Endothelial cell of umbilical vein (primary cell): ENCODE results near the gene ITGA5. TPM values are rescaled to one million over a fixed set of nuclear protein-coding genes. Genes with fewer than 3 reads are reported as not detected.

Source experiments
- BruUV-seq: library from RNA; stranded (reverse); fragments of 400-500 nt; replicated peaks from 2 replicates; lab custom pipeline; 2021; lab: Mats Ljungman, UMichigan
- CTCF ChIA-PET: fragments of 300-600, 350-600 bp; sonication (Branson Sonifier 250); formaldehyde crosslinking; loops from one replicate; lab custom pipeline; 2021; ENCODE audit warnings: antibody characterized with exemption, inconsistent platforms; lab: Charles Lee
- POLR2A ChIA-PET: fragments of 300-600, 350-600 bp; sonication (Branson Sonifier 250); formaldehyde crosslinking; loops from one replicate; lab custom pipeline; 2021; ENCODE audit warnings: antibody characterized with exemption, inconsistent platforms; lab: Charles Lee
- DNase-seq: peaks from one replicate; pipeline ENCODE4 v3.0.0-alpha.2; 2011; ENCODE audit warnings: low read depth, low spot score
- FAIRE-seq: peaks from 2 replicates; lab custom pipeline; 2011; peaks lifted over from hg19 to GRCh38; lab: Jason Lieb, UNC
- H2AFZ ChIP-seq: 2 replicates; pipeline ENCODE4 v1.6.0; 2012; ENCODE audit warnings: low read depth, low read length, control low read depth, inconsistent platforms
- H3K27ac ChIP-seq: 2 replicates; pipeline ENCODE4 v1.5.1; 2011; ENCODE audit warnings: low read depth, mild to moderate bottlenecking, control low read depth, low read length, moderate library complexity; ENCODE audit not compliant: insufficient read depth
- H3K27me3 ChIP-seq, 2 experiments: 2 replicates each; pipeline versions ENCODE4 v1.6.0 to v1.6.1; 2011; ENCODE audit warnings: low read length in 2 of 2, mixed read lengths in 1 of 2; ENCODE audit not compliant: control insufficient read depth in 2 of 2, insufficient read depth in 2 of 2
- H3K36me3 ChIP-seq, 2 experiments: 2 replicates in 1 of 2; 3 replicates in 1 of 2; pipeline ENCODE4 v1.5.1; 2011; ENCODE audit warnings: low read length in 2 of 2, mild to moderate bottlenecking in 1 of 2, moderate library complexity in 1 of 2; ENCODE audit not compliant: control insufficient read depth in 2 of 2, insufficient read depth in 2 of 2; ENCODE audit errors: extremely low read depth in 1 of 2
- H3K4me1 ChIP-seq: 3 replicates; pipeline ENCODE4 v1.5.1; 2011; ENCODE audit warnings: mild to moderate bottlenecking, low read length; ENCODE audit not compliant: control insufficient read depth, insufficient read depth; ENCODE audit errors: extremely low read depth
- H3K4me2 ChIP-seq: 2 replicates; pipeline ENCODE4 v1.6.1; 2011; ENCODE audit warnings: low read length, control low read depth, mixed read lengths; ENCODE audit not compliant: insufficient read depth
- H3K4me3 ChIP-seq, 3 experiments: fragments of 200-600 bp in 1 of 3; sonication (generic), shearing (Covaris generic) in 1 of 3; replicated peaks in 1 of 3; 2 replicates each; pipeline ENCODE4 v1.5.1; 2011 to 2016; ENCODE audit warnings: control low read depth in 3 of 3, low read length in 3 of 3, mild to moderate bottlenecking in 2 of 3, inconsistent platforms in 1 of 3, low read depth in 1 of 3, moderate library complexity in 1 of 3; ENCODE audit not compliant: insufficient read depth in 1 of 3
- H3K79me2 ChIP-seq: 2 replicates; pipeline ENCODE4 v1.6.0; 2012; ENCODE audit warnings: low read length, inconsistent platforms; ENCODE audit not compliant: control insufficient read depth, insufficient read depth
- H3K9ac ChIP-seq: replicated peaks from 2 replicates; pipeline ENCODE3; 2011; ENCODE audit warnings: low read length, control low read depth; ENCODE audit not compliant: insufficient read depth; ENCODE audit errors: extremely low read depth
- H3K9me1 ChIP-seq: replicated peaks from 3 replicates; pipeline ENCODE4 v1.6.0; 2011; ENCODE audit warnings: mild to moderate bottlenecking, low read length; ENCODE audit not compliant: control insufficient read depth, insufficient read depth; ENCODE audit errors: extremely low read depth
- H3K9me3 ChIP-seq: replicated peaks from 2 replicates; pipeline ENCODE4 v1.5.1; 2012; ENCODE audit warnings: low read length, inconsistent platforms; ENCODE audit not compliant: control insufficient read depth, insufficient read depth
- H4K20me1 ChIP-seq: replicated peaks from 2 replicates; pipeline ENCODE3; 2011; ENCODE audit warnings: mild to moderate bottlenecking, low read length; ENCODE audit not compliant: control insufficient read depth, insufficient read depth; ENCODE audit errors: extremely low read depth
- EZH2 ChIP-seq: IDR thresholded peaks from 2 replicates; pipeline ENCODE4 v1.6.1; 2012; ENCODE audit warnings: borderline replicate concordance, low read depth, mild to moderate bottlenecking, moderate library complexity, low read length, inconsistent platforms; ENCODE audit not compliant: severe bottlenecking
- FOS ChIP-seq: IDR thresholded peaks from 2 replicates; pipeline ENCODE4 v1.6.1; 2011; ENCODE audit warnings: mild to moderate bottlenecking, low read length, moderate library complexity, borderline replicate concordance; ENCODE audit not compliant: insufficient read depth
- JUN ChIP-seq: IDR thresholded peaks from 2 replicates; pipeline ENCODE4 v1.6.1; 2011; ENCODE audit warnings: borderline replicate concordance, low read depth; ENCODE audit not compliant: insufficient read length, insufficient read depth
- MAX ChIP-seq: IDR thresholded peaks from 2 replicates; pipeline ENCODE4 v1.6.1; 2011; ENCODE audit not compliant: insufficient read depth, insufficient read length
- MYC ChIP-seq: IDR thresholded peaks from one replicate; pipeline ENCODE4 v1.6.1; 2011; ENCODE audit warnings: mild to moderate bottlenecking, low read depth, low read length
- POLR2A ChIP-seq: IDR thresholded peaks from 2 replicates; pipeline ENCODE4 v1.6.1; 2012; ENCODE audit warnings: low read depth, mild to moderate bottlenecking, control low read depth, low read length
- POLR2AphosphoS5 ChIP-seq: IDR thresholded peaks from 2 replicates; pipeline ENCODE4 v1.6.1; 2012; ENCODE audit warnings: low read depth, mild to moderate bottlenecking, control low read depth, low read length, moderate library complexity; ENCODE audit not compliant: insufficient read depth
- dilution Hi-C: fragments of 300-500 bp; cut with MboI; formaldehyde crosslinking; loops from one replicate; pipeline ENCODE4 v1.15.0; 2019; ENCODE audit warnings: low sequenced_read_pairs; ENCODE audit not compliant: extremely low pct_ligation_motif_present
- intact Hi-C: fragments of 100-400 bp; cut with micrococcal nuclease; formaldehyde crosslinking; loops from one replicate; pipeline ENCODE4 v1.10.0; 2022
- polyA plus RNA-seq, 4 experiments: library from polyadenylated mRNA; depleted of rRNA in 3 of 4; stranded (reverse) in 3 of 4; unstranded in 1 of 4; fragments of >200 nt; gene quantifications; 2 replicates each; pipeline versions ENCODE4 v1.2.1 to v1.2.3, GENCODE V29; 2011 to 2012; ENCODE audit warnings: missing spikeins in 1 of 4
- total RNA-seq: library from RNA; stranded (reverse); gene quantifications from 2 replicates; pipeline ENCODE4 v1.2.3, GENCODE V29; 2021
- TF ChIP-seq, protein P1 (sequence below), 2 donors: IDR thresholded peaks; 1 replicate in 1 of 2; 2 replicates in 1 of 2; pipeline ENCODE4 v1.5.1; 2011; ENCODE audit warnings: low read length in 2 of 2, mild to moderate bottlenecking in 2 of 2, moderate library complexity in 2 of 2, control low read depth in 1 of 2, inconsistent platforms in 1 of 2, low read depth in 1 of 2; ENCODE audit not compliant: insufficient read depth in 1 of 2; ENCODE audit errors: extremely low read depth in 1 of 2

ITGA5 gene
- total and polyA plus RNA-seq, 2 donors (not counting 3 experiments of a cell fraction or from before 2014, with no cell fraction given) = 657 to 938 TPM

- TF ChIP-seq MAX (no peak), MYC (no peak), EZH2 (no peak)
- TF ChIP-seq, protein P1, sequence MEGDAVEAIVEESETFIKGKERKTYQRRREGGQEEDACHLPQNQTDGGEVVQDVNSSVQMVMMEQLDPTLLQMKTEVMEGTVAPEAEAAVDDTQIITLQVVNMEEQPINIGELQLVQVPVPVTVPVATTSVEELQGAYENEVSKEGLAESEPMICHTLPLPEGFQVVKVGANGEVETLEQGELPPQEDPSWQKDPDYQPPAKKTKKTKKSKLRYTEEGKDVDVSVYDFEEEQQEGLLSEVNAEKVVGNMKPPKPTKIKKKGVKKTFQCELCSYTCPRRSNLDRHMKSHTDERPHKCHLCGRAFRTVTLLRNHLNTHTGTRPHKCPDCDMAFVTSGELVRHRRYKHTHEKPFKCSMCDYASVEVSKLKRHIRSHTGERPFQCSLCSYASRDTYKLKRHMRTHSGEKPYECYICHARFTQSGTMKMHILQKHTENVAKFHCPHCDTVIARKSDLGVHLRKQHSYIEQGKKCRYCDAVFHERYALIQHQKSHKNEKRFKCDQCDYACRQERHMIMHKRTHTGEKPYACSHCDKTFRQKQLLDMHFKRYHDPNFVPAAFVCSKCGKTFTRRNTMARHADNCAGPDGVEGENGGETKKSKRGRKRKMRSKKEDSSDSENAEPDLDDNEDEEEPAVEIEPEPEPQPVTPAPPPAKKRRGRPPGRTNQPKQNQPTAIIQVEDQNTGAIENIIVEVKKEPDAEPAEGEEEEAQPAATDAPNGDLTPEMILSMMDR (IDR thresholded peaks at IDR 0.05; ENCODE audit: extremely low read depth in 1 of 2, insufficient read depth in 1 of 2, low read depth in 1 of 2, low read length in 2 of 2) = no peak
- H3K27me3 ChIP-seq = no peaks in the 10 kb centered on the region
- peaks cover 25% of the 10 kb centered on the region in 2 experiments for H3K36me3 ChIP-seq
- CTCF ChIA-PET = interaction anchor here (1.4 to 1.5 kb wide), 3 partner anchors 8 to 99 kb away, joined by 3 to 4 read pairs (median 4); partner anchors contain the start of gene COPZ1
- dilution Hi-C loops = no loop called here
- no peaks in the 10 kb centered on the region for H3K4me1 ChIP-seq
- H3K9me3 ChIP-seq = no peaks in the 10 kb centered on the region
- POLR2A ChIA-PET = no interaction called here
- H2AFZ ChIP-seq = no peak overlapping the region
- BruUV-seq = no TSS peak
- H3K4me3 ChIP-seq = no peak overlapping the region
- DNase-seq = no peak
- H3K4me2 ChIP-seq = no peak overlapping the region
- no peaks in the 10 kb centered on the region for H3K9me1 ChIP-seq
- no peak overlapping the region for H3K9ac ChIP-seq
- no peaks in the 10 kb centered on the region for H4K20me1 ChIP-seq
- FAIRE-seq = no peak
- intact Hi-C loops = no loop called here
- no peak overlapping the region for H3K27ac ChIP-seq
- no peaks in the 10 kb centered on the region for H3K79me2 ChIP-seq
Observed at GRCh38 chr12:54350743-54351142, 68.3 kb downstream of the ITGA5 start.

- Histone ChIP-seq H2AFZ (no peak overlapping the region), H3K4me1 (no peaks in the 10 kb centered on the region), H3K4me2 (no peak overlapping the region), H4K20me1 (no peaks in the 10 kb centered on the region), H3K27me3 (no peaks in the 10 kb centered on the region), H3K27ac (no peak overlapping the region), H3K36me3 (peaks cover 28 to 31% of the 10 kb centered on the region in 2 experiments), H3K4me3 (no peak overlapping the region), H3K9me3 (no peaks in the 10 kb centered on the region), H3K9ac (no peak overlapping the region), H3K9me1 (no peaks in the 10 kb centered on the region), H3K79me2 (no peaks in the 10 kb centered on the region)
- CTCF ChIA-PET = interaction anchor here (0.8 to 1.4 kb wide), 5 partner anchors 9 to 98 kb away, joined by 3 to 4 read pairs (median 3); no protein-coding TSS in a partner anchor
- intact Hi-C loops = no loop called here
- FAIRE-seq (no peak), DNase-seq (no peak)
- dilution Hi-C loops = no loop called here
- TF ChIP-seq JUN (no peak), EZH2 (no peak), FOS (no peak), POLR2A (no peak), MYC (no peak), POLR2AphosphoS5 (no peak)
- TF ChIP-seq, protein P1 (IDR thresholded peaks at IDR 0.05; ENCODE audit: extremely low read depth in 1 of 2, insufficient read depth in 1 of 2, low read depth in 1 of 2, low read length in 2 of 2) = no peak
- POLR2A ChIA-PET = no interaction called here
- no TSS peak for BruUV-seq
Observed at GRCh38 chr12:54349679-54350078, 69.4 kb downstream of the ITGA5 start.
